Measurements from ENCODE around the gene COIL. TPM values are rescaled to one million over a fixed set of nuclear protein-coding genes. Genes with fewer than 3 reads are reported as not detected.

Gene COIL
- total and polyA plus RNA-seq, 9 of the 15 experiments (the other 6 are each of a cell fraction or from before 2014, with no cell fraction given): 23.9 to 41.3 (median 28.7) TPM

DNA sequence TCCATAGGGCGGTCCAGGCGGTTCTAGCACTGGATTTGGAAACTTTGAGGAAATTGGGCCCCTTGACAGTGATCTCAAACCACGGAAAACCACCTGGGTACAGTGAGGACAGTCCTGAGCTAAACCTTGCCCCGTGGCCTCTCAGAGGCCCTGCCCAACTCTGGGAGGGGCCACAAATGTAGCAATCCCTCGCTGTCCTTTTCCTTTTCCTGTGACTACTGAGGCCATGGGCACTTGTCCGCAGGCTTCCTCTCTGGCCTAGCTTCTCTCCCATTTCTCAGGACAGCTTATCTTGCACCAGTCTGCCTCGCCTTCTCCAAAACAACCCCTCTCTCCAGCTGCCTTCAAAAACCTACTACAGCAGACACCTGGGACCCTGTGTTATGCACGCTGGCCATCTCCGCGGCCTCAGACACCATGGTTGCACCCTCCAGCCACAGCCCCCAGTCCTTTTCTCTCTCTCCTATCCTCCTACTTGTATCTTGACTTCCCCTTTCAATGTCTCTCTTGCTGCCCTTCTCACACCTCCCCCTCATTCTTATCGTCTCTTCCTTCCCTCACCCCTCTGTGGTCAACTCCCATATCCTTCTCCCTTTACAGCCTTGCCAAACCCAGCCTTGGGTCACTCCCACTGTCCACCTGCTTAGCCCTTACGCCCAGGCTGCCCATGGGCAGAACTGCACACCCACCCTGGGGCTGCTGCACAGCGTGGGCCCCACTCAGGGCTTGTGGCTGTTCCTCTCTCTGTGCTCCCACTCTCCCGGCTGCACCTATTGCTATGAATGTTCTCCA is 24.7 kb upstream of the COIL start (continued):
- peak; percentile 97 for TF ChIP-seq SPI1 (IDR thresholded peaks at IDR 0.05; ENCODE audit: borderline replicate concordance, low read depth, low read length)
- TF ChIP-seq ZNF143 (CRISPR knock-in tag; IDR thresholded peaks at IDR 0.05): no peak
- TF ChIP-seq PHF21A (IDR thresholded peaks at IDR 0.05; ENCODE audit: borderline replicate concordance, low read depth): no peak
- TF ChIP-seq MAX (CRISPR knock-in tag; IDR thresholded peaks at IDR 0.05): peak; percentile 69; the same call in 1 of the 2 replicates
- peak; percentile 78 for TF ChIP-seq ETV1 (tag; conservative IDR thresholded peaks at IDR 0.05; ENCODE audit: low read depth)
- TF ChIP-seq HIVEP1 (CRISPR knock-in tag; IDR thresholded peaks at IDR 0.05): no peak
- peak; percentile 50; the same call in 1 of the 2 replicates for TF ChIP-seq PTTG1 (tag; IDR thresholded peaks at IDR 0.05; ENCODE audit: low read depth)
- peak; percentile 35; the same call in 1 of the 2 replicates for TF ChIP-seq CC2D1A (IDR thresholded peaks at IDR 0.05)
- no peak for TF ChIP-seq CBX2 (IDR thresholded peaks at IDR 0.05; ENCODE audit: insufficient read depth, low read length, poor library complexity, severe bottlenecking)
- peak; percentile 40; the same call in 1 of the 2 replicates for TF ChIP-seq MYC (IDR thresholded peaks at IDR 0.05; ENCODE audit: low read depth, low read length)
- TF ChIP-seq MYC (CRISPR knock-in tag; IDR thresholded peaks at IDR 0.05; ENCODE audit: borderline replicate concordance, low read depth): no peak
- TF ChIP-seq KDM5B (IDR thresholded peaks at IDR 0.05; ENCODE audit: insufficient replicate concordance, low read depth, low read length): peak; percentile 9
- TF ChIP-seq, protein P1, sequence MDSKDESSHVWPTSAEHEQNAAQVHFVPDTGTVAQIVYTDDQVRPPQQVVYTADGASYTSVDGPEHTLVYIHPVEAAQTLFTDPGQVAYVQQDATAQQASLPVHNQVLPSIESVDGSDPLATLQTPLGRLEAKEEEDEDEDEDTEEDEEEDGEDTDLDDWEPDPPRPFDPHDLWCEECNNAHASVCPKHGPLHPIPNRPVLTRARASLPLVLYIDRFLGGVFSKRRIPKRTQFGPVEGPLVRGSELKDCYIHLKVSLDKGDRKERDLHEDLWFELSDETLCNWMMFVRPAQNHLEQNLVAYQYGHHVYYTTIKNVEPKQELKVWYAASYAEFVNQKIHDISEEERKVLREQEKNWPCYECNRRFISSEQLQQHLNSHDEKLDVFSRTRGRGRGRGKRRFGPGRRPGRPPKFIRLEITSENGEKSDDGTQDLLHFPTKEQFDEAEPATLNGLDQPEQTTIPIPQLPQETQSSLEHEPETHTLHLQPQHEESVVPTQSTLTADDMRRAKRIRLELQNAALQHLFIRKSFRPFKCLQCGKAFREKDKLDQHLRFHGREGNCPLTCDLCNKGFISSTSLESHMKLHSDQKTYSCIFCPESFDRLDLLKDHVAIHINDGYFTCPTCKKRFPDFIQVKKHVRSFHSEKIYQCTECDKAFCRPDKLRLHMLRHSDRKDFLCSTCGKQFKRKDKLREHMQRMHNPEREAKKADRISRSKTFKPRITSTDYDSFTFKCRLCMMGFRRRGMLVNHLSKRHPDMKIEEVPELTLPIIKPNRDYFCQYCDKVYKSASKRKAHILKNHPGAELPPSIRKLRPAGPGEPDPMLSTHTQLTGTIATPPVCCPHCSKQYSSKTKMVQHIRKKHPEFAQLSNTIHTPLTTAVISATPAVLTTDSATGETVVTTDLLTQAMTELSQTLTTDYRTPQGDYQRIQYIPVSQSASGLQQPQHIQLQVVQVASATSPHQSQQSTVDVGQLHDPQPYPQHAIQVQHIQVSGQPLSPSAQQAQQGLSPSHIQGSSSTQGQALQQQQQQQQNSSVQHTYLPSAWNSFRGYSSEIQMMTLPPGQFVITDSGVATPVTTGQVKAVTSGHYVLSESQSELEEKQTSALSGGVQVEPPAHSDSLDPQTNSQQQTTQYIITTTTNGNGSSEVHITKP (IDR thresholded peaks at IDR 0.05; ENCODE audit: partially characterized antibody): peak; percentile 90
- TF ChIP-seq RCOR1 (IDR thresholded peaks at IDR 0.05; ENCODE audit: borderline replicate concordance in 1 of 2, low read depth in 2 of 2, low read length in 2 of 2): peak; percentile 64 to 87
- peak; percentile 65 for TF ChIP-seq MEF2D (tag; conservative IDR thresholded peaks at IDR 0.05; ENCODE audit: low read depth)
- peak; percentile 65 for TF ChIP-seq PKNOX1 (IDR thresholded peaks at IDR 0.05)
- TF ChIP-seq, protein P2, sequence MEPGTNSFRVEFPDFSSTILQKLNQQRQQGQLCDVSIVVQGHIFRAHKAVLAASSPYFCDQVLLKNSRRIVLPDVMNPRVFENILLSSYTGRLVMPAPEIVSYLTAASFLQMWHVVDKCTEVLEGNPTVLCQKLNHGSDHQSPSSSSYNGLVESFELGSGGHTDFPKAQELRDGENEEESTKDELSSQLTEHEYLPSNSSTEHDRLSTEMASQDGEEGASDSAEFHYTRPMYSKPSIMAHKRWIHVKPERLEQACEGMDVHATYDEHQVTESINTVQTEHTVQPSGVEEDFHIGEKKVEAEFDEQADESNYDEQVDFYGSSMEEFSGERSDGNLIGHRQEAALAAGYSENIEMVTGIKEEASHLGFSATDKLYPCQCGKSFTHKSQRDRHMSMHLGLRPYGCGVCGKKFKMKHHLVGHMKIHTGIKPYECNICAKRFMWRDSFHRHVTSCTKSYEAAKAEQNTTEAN (CRISPR knock-in tag; IDR thresholded peaks at IDR 0.05): no peak
- peak; percentile 80 for TF ChIP-seq TEAD4 (IDR thresholded peaks at IDR 0.05; ENCODE audit: low read length)
- no peak for TF ChIP-seq TEAD4 (CRISPR knock-in tag; IDR thresholded peaks at IDR 0.05; ENCODE audit: borderline replicate concordance)
- TF ChIP-seq MTA1 (IDR thresholded peaks at IDR 0.05; ENCODE audit: borderline replicate concordance): peak; percentile 90
- peak; percentile 97 for TF ChIP-seq ELF4 (CRISPR knock-in tag; IDR thresholded peaks at IDR 0.05)
